Activated T-cell treated with anti-CD3 and anti-CD28 coated beads for 4 hours (primary cell): ENCODE measurements around the gene KHNYN.

Experiments used
- DNase-seq: peaks from one replicate; pipeline ENCODE4 v3.0.0-alpha.2; 2020

Gene KHNYN

DNA sequence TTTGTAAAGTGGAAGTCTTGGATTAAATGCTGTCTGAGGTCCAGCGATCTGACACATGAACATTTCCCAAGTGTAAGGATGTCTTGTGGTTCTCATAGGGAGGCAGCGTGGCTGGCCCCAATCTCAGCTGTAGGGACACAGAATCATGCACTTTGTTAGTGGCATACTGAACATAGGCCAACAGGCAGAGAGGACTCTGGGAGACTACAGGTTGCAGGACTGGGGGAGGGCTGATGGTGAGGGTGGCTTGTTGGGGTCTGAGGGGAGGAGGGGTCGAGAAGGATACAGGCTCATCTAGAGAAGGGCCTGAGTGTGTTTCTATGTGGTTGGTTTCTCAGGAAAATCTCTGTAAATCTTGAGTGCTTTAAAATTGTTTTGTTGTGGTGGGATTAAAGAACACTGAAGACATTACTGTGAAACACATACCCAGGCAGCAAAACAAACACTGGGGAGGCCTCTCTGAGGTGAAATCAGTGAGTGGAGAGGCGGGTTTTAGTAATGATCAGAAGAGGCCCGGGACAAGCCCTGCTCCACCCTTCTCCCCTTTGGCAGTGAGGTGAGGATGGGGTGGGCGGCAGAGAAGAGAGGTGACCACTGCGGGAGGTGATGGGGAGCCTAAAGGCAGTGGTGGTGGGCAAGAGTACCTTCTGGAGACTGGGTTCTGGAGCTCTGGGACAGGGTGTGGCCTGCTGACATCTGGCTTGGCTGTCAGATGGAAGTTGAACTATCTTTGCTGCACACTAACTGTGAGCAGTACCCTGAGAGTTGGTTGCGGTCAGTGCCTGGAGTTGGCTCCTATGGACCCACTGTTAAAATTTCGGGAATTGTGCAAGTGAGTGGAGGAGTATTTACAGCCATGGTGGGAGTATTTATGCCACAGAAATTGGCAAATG is 27.7 kb upstream of the KHNYN start:
- DNase-seq = no peak

DNA sequence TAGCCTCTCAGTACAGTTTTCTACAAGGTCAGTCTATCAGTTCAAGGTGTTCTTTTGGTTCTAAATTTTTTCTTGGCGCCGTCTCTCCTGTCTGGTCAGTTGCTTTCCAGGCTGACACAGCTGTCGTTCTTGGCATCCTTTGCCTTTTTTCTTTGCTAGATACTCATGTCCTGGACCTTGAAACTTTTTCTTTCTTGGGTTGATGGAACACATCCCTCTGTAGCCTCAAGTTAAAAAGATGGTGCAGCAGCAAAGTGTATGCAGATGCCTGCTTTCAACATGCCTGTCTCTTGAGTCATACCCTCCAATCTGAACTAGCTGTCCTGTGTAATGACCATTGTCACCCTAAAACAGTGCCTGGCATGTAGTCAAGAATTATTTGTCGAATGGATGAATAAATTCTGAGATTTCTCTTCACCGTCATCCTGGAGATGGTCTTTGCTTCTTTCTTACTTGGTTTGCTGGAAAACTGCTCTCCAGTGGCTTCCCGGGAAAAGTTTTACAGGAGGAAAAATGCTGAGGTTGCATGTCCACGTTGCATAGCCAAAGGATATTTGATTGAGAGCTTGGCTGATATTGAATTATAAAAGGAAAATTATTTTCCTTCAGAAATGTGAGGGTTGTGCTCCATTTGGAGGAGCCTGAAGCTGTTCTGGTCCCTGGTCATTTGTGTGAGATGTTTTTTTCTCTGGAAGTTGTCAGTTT is 26.3 kb upstream of the KHNYN start:
- no peak for DNase-seq

DNA sequence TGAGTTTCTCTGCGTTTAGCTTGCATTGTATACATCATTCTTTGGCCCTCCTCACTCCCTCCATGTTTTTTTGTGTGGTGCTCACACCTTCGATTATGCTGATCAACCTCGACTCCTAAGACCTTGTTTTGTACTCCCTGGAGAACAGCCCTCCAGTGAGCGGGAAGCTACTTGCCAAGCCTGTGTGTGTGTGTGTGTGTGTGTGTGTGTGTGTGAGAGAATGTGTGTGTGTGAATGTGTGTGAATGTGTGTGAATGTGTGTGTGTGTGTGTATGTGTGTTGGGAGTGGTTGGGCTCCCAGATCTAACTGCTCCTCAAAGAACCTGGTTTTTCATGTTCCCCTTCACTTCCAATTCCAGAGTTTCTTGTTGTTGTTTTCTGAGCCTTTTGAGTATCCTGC is 24.9 kb upstream of the KHNYN start:
- DNase-seq = no peak

- no peak for DNase-seq
These were observed 23.3 kb upstream of the KHNYN start for GRCh38 chr14:24406416-24406815.

- no peak for DNase-seq
These were observed 22.0 kb upstream of the KHNYN start for GRCh38 chr14:24407608-24408325.

DNA sequence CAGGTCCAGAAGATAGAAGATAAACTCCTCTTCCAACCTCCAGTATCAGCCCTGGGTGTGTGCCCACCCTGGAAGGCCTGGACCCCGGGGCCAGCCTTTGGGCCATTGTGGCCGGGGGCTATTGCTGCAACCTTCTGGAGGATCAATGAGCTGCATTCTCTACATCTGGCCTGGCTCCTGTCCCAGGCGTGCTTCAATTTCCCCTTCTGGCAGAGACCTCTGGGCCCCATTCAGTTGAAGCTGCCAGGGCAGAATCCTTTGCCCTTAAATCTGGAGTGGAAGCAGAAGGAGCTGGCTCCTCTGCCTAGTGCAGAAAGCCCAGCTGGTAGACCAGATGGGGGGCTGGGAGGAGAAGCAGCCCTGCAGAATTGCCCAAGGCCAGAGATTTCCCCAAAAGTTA is 21.0 kb upstream of the KHNYN start:
- DNase-seq = no peak

DNA sequence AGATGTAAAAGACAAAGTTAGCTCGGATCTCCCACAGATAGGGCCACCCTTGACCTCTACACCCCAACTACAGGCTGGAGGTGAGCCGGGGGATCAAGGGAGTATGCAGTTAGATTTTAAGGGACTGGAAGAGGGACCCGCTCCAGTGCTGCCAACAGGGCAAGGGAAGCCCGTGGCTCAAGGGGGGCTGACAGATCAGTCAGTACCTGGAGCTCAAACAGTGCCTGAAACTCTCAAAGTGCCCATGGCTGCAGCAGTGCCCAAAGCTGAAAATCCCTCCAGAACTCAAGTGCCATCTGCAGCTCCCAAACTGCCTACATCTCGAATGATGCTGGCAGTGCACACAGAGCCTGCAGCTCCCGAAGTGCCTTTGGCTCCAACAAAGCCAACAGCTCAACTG is 20.6 kb upstream of the KHNYN start:
- DNase-seq = no peak

GRCh38 chr14:24409956-24410355 is 19.8 kb upstream of the KHNYN start:
- DNase-seq = no peak

- DNase-seq = no peak
These were observed 18.0 kb upstream of the KHNYN start for GRCh38 chr14:24411443-24412389.

- no peak for DNase-seq
These were observed 15.7 kb upstream of the KHNYN start for GRCh38 chr14:24414077-24414476.

DNA sequence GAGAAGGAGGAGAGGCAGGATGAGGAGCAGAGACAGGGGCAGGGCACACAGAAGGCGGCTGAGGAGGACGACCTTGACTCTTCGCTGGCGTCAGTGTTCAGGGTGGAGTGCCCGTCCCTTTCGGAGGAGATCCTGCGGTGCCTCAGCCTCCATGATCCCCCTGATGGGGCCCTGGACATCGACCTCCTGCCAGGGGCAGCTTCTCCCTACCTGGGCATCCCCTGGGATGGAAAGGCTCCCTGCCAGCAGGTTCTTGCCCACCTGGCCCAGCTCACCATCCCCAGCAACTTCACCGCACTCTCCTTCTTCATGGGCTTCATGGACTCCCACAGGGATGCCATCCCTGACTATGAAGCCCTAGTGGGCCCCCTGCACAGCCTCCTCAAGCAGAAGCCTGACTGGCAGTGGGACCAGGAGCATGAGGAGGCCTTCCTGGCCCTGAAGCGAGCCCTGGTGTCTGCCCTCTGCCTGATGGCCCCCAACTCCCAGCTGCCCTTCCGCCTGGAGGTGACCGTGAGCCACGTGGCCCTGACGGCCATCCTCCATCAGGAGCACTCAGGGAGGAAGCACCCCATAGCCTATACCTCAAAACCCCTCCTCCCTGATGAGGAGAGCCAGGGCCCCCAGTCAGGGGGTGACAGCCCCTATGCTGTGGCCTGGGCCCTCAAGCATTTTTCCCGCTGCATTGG is 14.9 kb upstream of the KHNYN start:
- no peak for DNase-seq

DNA sequence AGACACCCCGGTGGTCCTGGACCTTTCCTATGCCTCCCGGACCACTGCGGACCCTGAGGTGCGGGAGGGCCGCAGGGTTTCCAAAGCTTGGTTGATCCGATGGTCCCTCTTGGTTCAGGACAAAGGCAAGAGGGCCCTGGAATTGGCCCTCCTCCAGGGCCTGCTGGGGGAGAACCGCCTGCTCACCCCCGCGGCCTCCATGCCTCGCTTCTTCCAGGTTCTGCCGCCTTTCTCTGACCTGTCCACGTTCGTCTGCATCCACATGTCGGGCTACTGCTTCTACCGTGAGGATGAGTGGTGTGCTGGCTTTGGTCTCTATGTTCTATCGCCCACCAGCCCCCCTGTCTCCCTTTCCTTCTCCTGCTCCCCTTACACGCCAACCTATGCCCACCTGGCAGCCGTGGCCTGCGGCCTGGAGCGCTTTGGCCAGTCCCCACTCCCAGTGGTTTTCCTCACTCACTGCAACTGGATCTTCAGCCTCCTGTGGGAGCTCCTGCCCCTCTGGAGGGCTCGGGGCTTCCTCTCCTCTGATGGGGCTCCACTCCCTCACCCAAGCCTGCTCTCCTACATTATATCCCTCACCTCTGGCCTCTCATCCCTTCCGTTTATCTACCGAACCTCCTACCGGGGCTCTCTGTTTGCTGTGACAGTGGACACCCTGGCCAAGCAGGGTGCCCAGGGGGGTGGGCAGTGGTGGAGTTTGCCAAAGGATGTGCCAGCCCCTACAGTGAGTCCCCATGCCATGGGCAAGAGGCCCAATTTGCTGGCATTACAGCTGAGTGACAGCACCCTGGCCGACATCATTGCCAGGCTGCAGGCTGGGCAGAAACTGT is 14.1 kb upstream of the KHNYN start:
- no peak for DNase-seq

DNA sequence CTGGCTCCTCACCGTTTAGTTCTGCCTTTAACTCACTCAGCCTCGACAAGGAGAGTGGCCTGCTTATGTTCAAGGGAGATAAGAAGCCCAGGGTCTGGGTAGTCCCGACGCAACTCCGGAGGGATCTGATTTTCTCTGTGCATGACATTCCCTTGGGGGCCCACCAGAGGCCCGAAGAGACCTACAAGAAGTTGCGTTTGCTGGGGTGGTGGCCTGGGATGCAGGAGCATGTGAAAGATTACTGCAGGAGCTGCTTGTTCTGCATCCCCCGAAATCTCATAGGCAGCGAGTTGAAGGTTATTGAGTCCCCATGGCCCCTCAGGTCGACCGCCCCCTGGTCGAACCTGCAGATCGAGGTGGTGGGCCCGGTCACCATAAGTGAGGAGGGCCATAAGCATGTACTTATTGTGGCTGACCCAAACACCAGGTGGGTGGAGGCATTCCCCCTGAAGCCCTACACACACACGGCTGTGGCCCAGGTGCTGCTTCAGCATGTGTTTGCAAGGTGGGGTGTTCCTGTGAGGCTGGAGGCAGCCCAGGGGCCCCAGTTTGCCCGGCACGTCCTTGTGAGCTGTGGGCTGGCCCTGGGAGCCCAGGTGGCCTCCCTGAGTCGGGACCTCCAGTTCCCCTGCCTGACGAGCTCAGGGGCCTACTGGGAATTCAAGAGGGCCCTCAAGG is 13.4 kb upstream of the KHNYN start:
- no peak for DNase-seq

GRCh38 chr14:24416932-24417619 is 12.7 kb upstream of the KHNYN start:
- no peak for DNase-seq

- DNase-seq = no peak
These were observed 11.8 kb upstream of the KHNYN start for GRCh38 chr14:24417832-24418491.

GRCh38 chr14:24418492-24418873 is 11.3 kb upstream of the KHNYN start:
- DNase-seq = no peak

- no peak for DNase-seq
These were observed 7.5 kb upstream of the KHNYN start for GRCh38 chr14:24422261-24422660.

DNA sequence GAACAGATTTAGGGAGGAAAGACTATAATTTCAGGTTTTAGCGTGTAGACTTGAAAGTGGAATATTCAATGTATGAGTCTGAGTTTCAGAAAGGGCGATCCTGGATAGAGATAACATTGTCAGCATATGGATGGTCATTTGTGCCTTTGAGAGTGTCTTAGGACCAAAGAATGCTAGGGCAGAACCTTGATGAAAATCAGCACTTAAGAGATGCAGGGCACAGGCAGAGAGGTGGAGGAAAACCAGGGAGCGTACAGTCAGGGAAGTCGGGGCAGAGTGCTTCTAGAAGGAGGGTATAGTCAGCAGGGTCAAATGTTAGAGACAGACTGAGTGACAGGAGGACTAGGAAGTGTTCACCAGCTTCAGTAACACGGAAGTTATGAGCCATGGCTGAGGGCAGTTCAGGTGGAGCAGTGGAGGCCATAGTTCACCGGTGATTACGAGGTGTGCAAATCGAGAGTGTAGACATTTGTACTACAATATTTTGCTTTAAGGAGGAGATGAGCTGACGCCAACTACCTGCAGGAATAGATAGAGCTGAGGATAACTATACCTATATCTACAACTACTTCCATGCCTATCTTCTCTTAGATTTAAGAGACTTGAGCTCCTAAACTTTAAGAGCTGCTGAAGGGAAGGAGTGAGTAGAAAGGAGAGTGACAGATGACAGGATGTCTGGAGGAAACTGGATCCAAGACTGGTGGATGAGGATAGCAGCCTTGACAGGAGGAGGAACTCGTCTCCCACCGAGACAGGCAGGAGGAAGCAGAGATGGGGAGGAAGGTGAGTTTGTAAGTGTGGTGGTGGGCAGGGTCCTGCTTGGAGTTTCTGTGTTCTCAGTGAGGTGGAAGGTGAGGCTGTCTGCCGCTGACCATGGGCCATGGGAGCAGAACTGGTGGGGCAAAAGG is 6.8 kb upstream of the KHNYN start:
- DNase-seq = no peak
